ENCODE measurements around the gene CHST8. TPM values are rescaled to one million over a fixed set of nuclear protein-coding genes. Genes with fewer than 3 reads are reported as not detected.

Gene CHST8
- total and polyA plus RNA-seq, 11 donors: 0.10 to 0.88 (median 0.22) TPM; not detected in 3

- no peak for ATAC-seq
- TF ChIP-seq CTCF (IDR thresholded peaks at IDR 0.05): no peak
- no peak for TF ChIP-seq POLR2A (IDR thresholded peaks at IDR 0.05)
- intact Hi-C loops (cut with DNase I): no loop called here
- Histone ChIP-seq H3K27me3 (peaks cover 0 to 7% (median 0%) of the 10 kb centered on the region in 9 donors), H3K9me3 (no peaks in the 10 kb centered on the region), H3K4me3 (no peak overlapping the region), H3K27ac (no peak overlapping the region), H3K4me1 (no peaks in the 10 kb centered on the region), H3K36me3 (no peaks in the 10 kb centered on the region)
- peak in 1 of 5 donors; percentile 40 for DNase-seq
- WGBS, 4 donors: 69 to 73% (median 72%) methylated on average over 13 to 21 of the region's 21 CpGs
Observed at GRCh38 chr19:33702606-33703437, 81.1 kb downstream of the CHST8 start.

- intact Hi-C loops (cut with DNase I): no loop called here
- 82 to 88% (median 86%) methylated on average over 8 to 11 of the region's 11 CpGs for WGBS, 4 donors
- TF ChIP-seq CTCF (IDR thresholded peaks at IDR 0.05): no peak
- TF ChIP-seq POLR2A (IDR thresholded peaks at IDR 0.05): no peak
Observed at GRCh38 chr19:33703438-33703750, 81.6 kb downstream of the CHST8 start.

GRCh38 chr19:33703821-33704220 lies 82.1 kb downstream of the CHST8 start:
- H3K4me3 ChIP-seq: no peak overlapping the region
- DNase-seq: peak in 1 of 5 donors; percentile 26
- H3K27ac ChIP-seq: no peak overlapping the region
- TF ChIP-seq CTCF (IDR thresholded peaks at IDR 0.05) (no peak), POLR2A (IDR thresholded peaks at IDR 0.05) (no peak)
- H3K9me3 ChIP-seq: no peaks in the 10 kb centered on the region
- no peak for ATAC-seq
- H3K4me1 ChIP-seq: no peaks in the 10 kb centered on the region
- intact Hi-C loops (cut with DNase I): no loop called here
- WGBS, 4 donors: 74 to 81% (median 79%) methylated on average over 8 of the region's 8 CpGs
- no peaks in the 10 kb centered on the region for H3K36me3 ChIP-seq
- peaks cover 0 to 7% (median 0%) of the 10 kb centered on the region in 9 donors for H3K27me3 ChIP-seq

More at GRCh38 chr19:33703438-33703750, 81.6 kb downstream of the CHST8 start:
- no peaks in the 10 kb centered on the region for H3K36me3 ChIP-seq
- no peaks in the 10 kb centered on the region for H3K4me1 ChIP-seq
- ATAC-seq (no peak), DNase-seq (peak in 1 of 5 donors; percentile 58)
- no peaks in the 10 kb centered on the region for H3K9me3 ChIP-seq
- H3K4me3 ChIP-seq: no peak overlapping the region
- no peak overlapping the region for H3K27ac ChIP-seq
- H3K27me3 ChIP-seq: peaks cover 0 to 7% (median 0%) of the 10 kb centered on the region in 9 donors

- no peak for TF ChIP-seq CTCF (IDR thresholded peaks at IDR 0.05)
- TF ChIP-seq POLR2A (IDR thresholded peaks at IDR 0.05): no peak
- DNase-seq: peak in 1 of 5 donors; percentile 53
- Histone ChIP-seq H3K36me3 (no peaks in the 10 kb centered on the region), H3K27ac (no peak overlapping the region), H3K9me3 (peaks cover 0 to 4% (median 0%) of the 10 kb centered on the region in 12 donors), H3K4me3 (no peak overlapping the region), H3K4me1 (no peaks in the 10 kb centered on the region), H3K27me3 (peaks cover 0 to 6% (median 0%) of the 10 kb centered on the region in 9 donors)
- ATAC-seq: no peak
- WGBS, 4 donors: 75 to 84% (median 77%) methylated on average over 2 of the region's 2 CpGs
- intact Hi-C loops (cut with DNase I): no loop called here
Observed at GRCh38 chr19:33704271-33704670, 82.5 kb downstream of the CHST8 start.
